ENCODE results near the gene ARIH1. TPM values are rescaled to one million over a fixed set of nuclear protein-coding genes. Genes with fewer than 3 reads are reported as not detected.

The ARIH1 gene
- total and polyA plus RNA-seq, 2 of the 4 experiments (the other 2 are of a cell fraction) = 24.0 to 41.2 TPM

- CTCF ChIA-PET = no interaction called here
Observed at GRCh38 chr15:72482275-72482674, 8.1 kb downstream of the ARIH1 start.

More at GRCh38 chr15:72482275-72482674, 8.1 kb downstream of the ARIH1 start:
- no peak overlapping the region for H2BK120ac ChIP-seq (ENCODE audit: low read depth, low read length)
- H4K20me1 ChIP-seq (ENCODE audit: insufficient read depth, low read length) = peaks cover 90% of the 10 kb centered on the region
- H3K9me1 ChIP-seq (ENCODE audit: insufficient read depth, low read length) = 0 out of 2 replicates have a peak, but pooled peaks cover 5% of the 10 kb centered on the region
- no peak overlapping the region for H2AFZ ChIP-seq (replicated peaks; ENCODE audit: low read length, poor library complexity)
- H3K9ac ChIP-seq (ENCODE audit: low read depth, low read length) = no peak overlapping the region
- H3K14ac ChIP-seq (replicated peaks; ENCODE audit: low read depth, low read length) = no peak overlapping the region
- no peak overlapping the region for H2AK9ac ChIP-seq (replicated peaks; ENCODE audit: low read depth, low read length, poor library complexity)
- no peak overlapping the region for H2BK15ac ChIP-seq (ENCODE audit: low read depth, low read length)
- in situ Hi-C loops (cut with MboI; ENCODE audit: low sequenced_read_pairs) = no loop called here
- H3K9me3 ChIP-seq (ENCODE audit: control insufficient read depth, insufficient read depth, low read length) = no peaks in the 10 kb centered on the region
- no TSS peak for BruUV-seq (replicated peaks)
- H3K23ac ChIP-seq (ENCODE audit: low read depth, low read length) = no peak overlapping the region
- H2AK5ac ChIP-seq (ENCODE audit: low read depth, low read length) = no peak overlapping the region
- H2BK5ac ChIP-seq (ENCODE audit: low read depth, low read length, poor library complexity, severe bottlenecking) = no peak overlapping the region
- peaks cover 4 to 52% of the 10 kb centered on the region in 2 experiments; a peak in 3 of 4 replicates for H3K79me1 ChIP-seq (ENCODE audit: low read depth in 1 of 2, low read length in 2 of 2)
- intact Hi-C loops (cut with micrococcal nuclease) = no loop called here
- H3K27me3 ChIP-seq (ENCODE audit: control insufficient read depth, insufficient read depth, low read length) = no peaks in the 10 kb centered on the region
- POLR2A ChIA-PET (ENCODE audit: unreplicated experiment) = no interaction called here
- no peak overlapping the region for H4K5ac ChIP-seq (ENCODE audit: low read depth, low read length)
- H3K4me1 ChIP-seq (ENCODE audit: control insufficient read depth, insufficient read depth, low read length) = peaks cover 8% of the 10 kb centered on the region
- no peak for DNase-seq
- H3K18ac ChIP-seq (ENCODE audit: low read depth, low read length) = no peak overlapping the region
- no peak overlapping the region for H3K4me2 ChIP-seq (ENCODE audit: low read depth, low read length)
- no peak overlapping the region for H3K4ac ChIP-seq (ENCODE audit: low read depth, low read length)
- H2BK20ac ChIP-seq (ENCODE audit: low read depth, low read length) = no peak overlapping the region
- no peak overlapping the region for H4K91ac ChIP-seq (ENCODE audit: insufficient read depth, low read depth, low read length)
- no peak overlapping the region for H3K56ac ChIP-seq (ENCODE audit: extremely low read depth, insufficient read depth, low read length)
- dilution Hi-C loops (cut with HindIII; ENCODE audit: low sequenced_read_pairs, unreplicated experiment) = no loop called here
- TF ChIP-seq RFX5 (IDR thresholded peaks at IDR 0.05; ENCODE audit: low read depth, low read length) (no peak), BHLHE40 (IDR thresholded peaks at IDR 0.05; ENCODE audit: low read depth, low read length) (no peak), FOS (IDR thresholded peaks at IDR 0.05; ENCODE audit: low read depth, low read length) (no peak), RAD21 (IDR thresholded peaks at IDR 0.05; ENCODE audit: low read length) (no peak), MAZ (IDR thresholded peaks at IDR 0.05; ENCODE audit: borderline replicate concordance, low read depth, low read length) (no peak), POLR2A (IDR thresholded peaks at IDR 0.05; ENCODE audit: low read depth, low read length) (no peak)
- TF ChIP-seq, protein P1, sequence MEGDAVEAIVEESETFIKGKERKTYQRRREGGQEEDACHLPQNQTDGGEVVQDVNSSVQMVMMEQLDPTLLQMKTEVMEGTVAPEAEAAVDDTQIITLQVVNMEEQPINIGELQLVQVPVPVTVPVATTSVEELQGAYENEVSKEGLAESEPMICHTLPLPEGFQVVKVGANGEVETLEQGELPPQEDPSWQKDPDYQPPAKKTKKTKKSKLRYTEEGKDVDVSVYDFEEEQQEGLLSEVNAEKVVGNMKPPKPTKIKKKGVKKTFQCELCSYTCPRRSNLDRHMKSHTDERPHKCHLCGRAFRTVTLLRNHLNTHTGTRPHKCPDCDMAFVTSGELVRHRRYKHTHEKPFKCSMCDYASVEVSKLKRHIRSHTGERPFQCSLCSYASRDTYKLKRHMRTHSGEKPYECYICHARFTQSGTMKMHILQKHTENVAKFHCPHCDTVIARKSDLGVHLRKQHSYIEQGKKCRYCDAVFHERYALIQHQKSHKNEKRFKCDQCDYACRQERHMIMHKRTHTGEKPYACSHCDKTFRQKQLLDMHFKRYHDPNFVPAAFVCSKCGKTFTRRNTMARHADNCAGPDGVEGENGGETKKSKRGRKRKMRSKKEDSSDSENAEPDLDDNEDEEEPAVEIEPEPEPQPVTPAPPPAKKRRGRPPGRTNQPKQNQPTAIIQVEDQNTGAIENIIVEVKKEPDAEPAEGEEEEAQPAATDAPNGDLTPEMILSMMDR (conservative IDR thresholded peaks at IDR 0.05; ENCODE audit: low read depth, low read length) = no peak
- TF ChIP-seq, protein P2, sequence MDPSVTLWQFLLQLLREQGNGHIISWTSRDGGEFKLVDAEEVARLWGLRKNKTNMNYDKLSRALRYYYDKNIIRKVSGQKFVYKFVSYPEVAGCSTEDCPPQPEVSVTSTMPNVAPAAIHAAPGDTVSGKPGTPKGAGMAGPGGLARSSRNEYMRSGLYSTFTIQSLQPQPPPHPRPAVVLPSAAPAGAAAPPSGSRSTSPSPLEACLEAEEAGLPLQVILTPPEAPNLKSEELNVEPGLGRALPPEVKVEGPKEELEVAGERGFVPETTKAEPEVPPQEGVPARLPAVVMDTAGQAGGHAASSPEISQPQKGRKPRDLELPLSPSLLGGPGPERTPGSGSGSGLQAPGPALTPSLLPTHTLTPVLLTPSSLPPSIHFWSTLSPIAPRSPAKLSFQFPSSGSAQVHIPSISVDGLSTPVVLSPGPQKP (IDR thresholded peaks at IDR 0.05; ENCODE audit: borderline replicate concordance, low read depth, low read length) = no peak
- H3K4me3 ChIP-seq (ENCODE audit: insufficient read depth, low read depth, low read length) = no peak overlapping the region
- no peak overlapping the region for H3K27ac ChIP-seq (ENCODE audit: insufficient read depth, low read length)
- no peak overlapping the region for H4K8ac ChIP-seq (ENCODE audit: low read depth in 2 of 2, low read length in 2 of 2)
- ATAC-seq (ENCODE audit: low read depth) = no peak
- peaks cover 10% of the 10 kb centered on the region for H3K36me3 ChIP-seq (ENCODE audit: control insufficient read depth, insufficient read depth, low read length)

Data from IMR-90 (cell line).